GM12872 (cell line): ENCODE measurements around the gene CHCHD3.

Experiments
- CTCF ChIP-seq: IDR thresholded peaks from 3 replicates; pipeline ENCODE4 v1.5.1; 2011; ENCODE audit warnings: low read depth, mild to moderate bottlenecking, low read length, moderate library complexity; ENCODE audit not compliant: insufficient read depth

The CHCHD3 gene

GRCh38 chr7:132907380-132907940, 174.4 kb downstream of the CHCHD3 start:
- no peak for TF ChIP-seq CTCF

GRCh38 chr7:132906193-132906835, 175.6 kb downstream of the CHCHD3 start:
- no peak for TF ChIP-seq CTCF

GRCh38 chr7:132904209-132904608, 177.7 kb downstream of the CHCHD3 start:
- no peak for TF ChIP-seq CTCF

- TF ChIP-seq CTCF: no peak
These were observed 180.6 kb downstream of the CHCHD3 start for GRCh38 chr7:132901241-132901640.

- no peak for TF ChIP-seq CTCF
These were observed 182.1 kb downstream of the CHCHD3 start for GRCh38 chr7:132899833-132900232.

GRCh38 chr7:132897093-132897687, 184.7 kb downstream of the CHCHD3 start:
- TF ChIP-seq CTCF: no peak

- no peak for TF ChIP-seq CTCF
These were observed 186.7 kb downstream of the CHCHD3 start for GRCh38 chr7:132895231-132895630.
